GM19238 (cell line): ENCODE measurements around the gene TMEM86B.
"Not testable (repeated sequence)": the region's sequence is repeated elsewhere in the genome, so short reads cannot be mapped to it uniquely, and the experiment has no call there.

Experiments used
- DNase-seq: peaks from one replicate; pipeline ENCODE4 v3.0.0; 2011; ENCODE audit warnings: low spot score; ENCODE audit not compliant: insufficient read length

Gene TMEM86B

GRCh38 chr19:55223291-55224037, 5.1 kb downstream of the TMEM86B start:
- no peak for DNase-seq

- no peak for DNase-seq
Measured at GRCh38 chr19:55220525-55220924, 8.0 kb downstream of the TMEM86B start.

GRCh38 chr19:55216461-55217198, 11.9 kb downstream of the TMEM86B start:
- no peak for DNase-seq

- no peak for DNase-seq
Measured at GRCh38 chr19:55213547-55213946, 15.0 kb downstream of the TMEM86B start.

GRCh38 chr19:55212447-55212846, 16.1 kb downstream of the TMEM86B start:
- no peak for DNase-seq

GRCh38 chr19:55209693-55210472, 18.7 kb downstream of the TMEM86B start:
- DNase-seq, result no peak

GRCh38 chr19:55208880-55209692, 19.5 kb downstream of the TMEM86B start, which contains the start of gene PTPRH:
PTPRH (minus strand) TSS chr19:55209501; CDS start chr19:55209433, 68 bp downstream.
- DNase-seq, result no peak

- no peak for DNase-seq
Measured at GRCh38 chr19:55206664-55207500, 21.7 kb downstream of the TMEM86B start.

- DNase-seq, result not testable (repeated sequence)
Measured at GRCh38 chr19:55202199-55202598, 26.4 kb downstream of the TMEM86B start.

GRCh38 chr19:55199620-55200204, 28.9 kb downstream of the TMEM86B start:
- DNase-seq, result no peak

GRCh38 chr19:55198651-55199050, 29.9 kb downstream of the TMEM86B start:
- no peak for DNase-seq

GRCh38 chr19:55197528-55197927, 31.0 kb downstream of the TMEM86B start:
- DNase-seq, result no peak

GRCh38 chr19:55196803-55197202, 31.8 kb downstream of the TMEM86B start:
- no peak for DNase-seq

- no peak for DNase-seq
Measured at GRCh38 chr19:55193481-55193880, 35.1 kb downstream of the TMEM86B start.

- no peak for DNase-seq
Measured at GRCh38 chr19:55189403-55189835, 39.1 kb downstream of the TMEM86B start.

- DNase-seq, result no peak
Measured at GRCh38 chr19:55188625-55189024, 39.9 kb downstream of the TMEM86B start.

- no peak for DNase-seq
Measured at GRCh38 chr19:55186080-55186479, 42.5 kb downstream of the TMEM86B start.

GRCh38 chr19:55181740-55182139, 46.8 kb downstream of the TMEM86B start:
- DNase-seq, result no peak

GRCh38 chr19:55179606-55180484, 48.7 kb downstream of the TMEM86B start, which contains the start of gene SYT5:
SYT5 (minus strand) TSS chr19:55180289; CDS start chr19:55179041, 1,248 bp downstream.
- DNase-seq, result peak; percentile 57
